ENCODE results near the gene GTF2E1. TPM values are rescaled to one million over a fixed set of nuclear protein-coding genes. Genes with fewer than 3 reads are reported as not detected.

GTF2E1 gene
- total RNA-seq, 1 donor from 2014 or later: 78.2 TPM

DNA sequence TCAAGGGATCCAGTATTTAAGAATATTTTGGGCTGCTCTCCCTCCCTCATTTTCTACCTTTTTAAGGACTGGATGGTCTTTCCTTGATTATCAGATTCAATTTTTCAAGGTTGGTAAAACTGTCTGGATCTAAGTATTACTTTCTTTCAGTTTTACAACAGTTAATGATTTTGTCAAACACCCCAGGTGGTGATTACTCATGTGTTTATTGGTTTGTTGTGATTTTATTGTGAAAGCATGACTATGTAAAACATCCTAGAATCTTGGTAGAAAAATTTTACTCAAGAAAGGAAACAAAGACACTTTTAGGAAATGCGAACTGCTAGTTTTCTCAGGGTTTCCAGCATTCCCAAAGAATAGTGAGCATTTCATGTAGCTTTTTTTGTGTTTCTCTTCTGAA, 7.3 kb downstream of the GTF2E1 start:
- Histone ChIP-seq H3K4me3 (no peak overlapping the region), H3K9me3 (ENCODE audit: low read depth) (no peaks in the 10 kb centered on the region), H3K4me2 (no peak overlapping the region), H2AFZ (replicated peaks) (no peak overlapping the region), H3K4me1 (no peaks in the 10 kb centered on the region), H3K9ac (no peak overlapping the region), H3K27me3 (no peaks in the 10 kb centered on the region), H4K20me1 (ENCODE audit: low read depth) (peaks cover 12% of the 10 kb centered on the region), H3F3A (ENCODE audit: low read depth) (no peaks in the 10 kb centered on the region), H3K36me3 (no peaks in the 10 kb centered on the region), H3K27ac (no peak overlapping the region), H3K79me2 (ENCODE audit: low read depth) (peaks cover 88% of the 10 kb centered on the region)
- peaks cover 19% of the 10 kb centered on the region for H3K36me3 Mint-ChIP-seq
- H3K9me3 Mint-ChIP-seq: no peaks in the 10 kb centered on the region
- DNase-seq (ENCODE audit: low spot score): no peak
- TF ChIP-seq EZH2 (IDR thresholded peaks at IDR 0.05): no peak
- no peak for TF ChIP-seq EZH2phosphoT487 (IDR thresholded peaks at IDR 0.05)
- TF ChIP-seq, protein P1, sequence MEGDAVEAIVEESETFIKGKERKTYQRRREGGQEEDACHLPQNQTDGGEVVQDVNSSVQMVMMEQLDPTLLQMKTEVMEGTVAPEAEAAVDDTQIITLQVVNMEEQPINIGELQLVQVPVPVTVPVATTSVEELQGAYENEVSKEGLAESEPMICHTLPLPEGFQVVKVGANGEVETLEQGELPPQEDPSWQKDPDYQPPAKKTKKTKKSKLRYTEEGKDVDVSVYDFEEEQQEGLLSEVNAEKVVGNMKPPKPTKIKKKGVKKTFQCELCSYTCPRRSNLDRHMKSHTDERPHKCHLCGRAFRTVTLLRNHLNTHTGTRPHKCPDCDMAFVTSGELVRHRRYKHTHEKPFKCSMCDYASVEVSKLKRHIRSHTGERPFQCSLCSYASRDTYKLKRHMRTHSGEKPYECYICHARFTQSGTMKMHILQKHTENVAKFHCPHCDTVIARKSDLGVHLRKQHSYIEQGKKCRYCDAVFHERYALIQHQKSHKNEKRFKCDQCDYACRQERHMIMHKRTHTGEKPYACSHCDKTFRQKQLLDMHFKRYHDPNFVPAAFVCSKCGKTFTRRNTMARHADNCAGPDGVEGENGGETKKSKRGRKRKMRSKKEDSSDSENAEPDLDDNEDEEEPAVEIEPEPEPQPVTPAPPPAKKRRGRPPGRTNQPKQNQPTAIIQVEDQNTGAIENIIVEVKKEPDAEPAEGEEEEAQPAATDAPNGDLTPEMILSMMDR (IDR thresholded peaks at IDR 0.05): no peak
- H3K27me3 Mint-ChIP-seq (ENCODE audit: insufficient read depth, low read depth): no peaks in the 10 kb centered on the region
- H3K27ac Mint-ChIP-seq: no peak overlapping the region
- no peak overlapping the region for H3K4me3 Mint-ChIP-seq
- no peaks in the 10 kb centered on the region for H3K4me1 Mint-ChIP-seq

DNA sequence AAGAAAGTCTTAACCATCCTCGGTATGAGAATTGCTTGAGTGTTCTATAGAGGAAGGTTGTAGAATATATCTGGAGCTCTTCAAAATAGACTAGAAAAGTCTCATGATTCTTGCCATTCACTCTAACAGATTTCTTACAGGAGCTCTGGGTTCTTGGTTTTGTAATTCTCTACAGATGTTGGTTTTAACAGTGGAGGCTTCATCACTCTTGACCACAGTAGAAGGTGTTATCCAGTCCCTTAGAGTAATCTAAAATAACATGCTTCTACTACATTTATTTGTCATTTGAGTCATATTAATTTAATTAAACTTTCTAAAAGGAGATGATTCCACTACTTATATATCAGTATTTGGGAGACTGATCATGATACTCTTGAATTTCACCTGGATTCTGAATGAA, 9.7 kb downstream of the GTF2E1 start:
- Histone ChIP-seq H3K4me1 (no peaks in the 10 kb centered on the region), H3F3A (ENCODE audit: low read depth) (no peaks in the 10 kb centered on the region), H3K79me2 (ENCODE audit: low read depth) (peaks cover 87% of the 10 kb centered on the region), H3K4me2 (no peak overlapping the region), H3K9ac (no peak overlapping the region), H3K27ac (no peak overlapping the region), H2AFZ (replicated peaks) (no peak overlapping the region), H3K4me3 (no peak overlapping the region), H3K36me3 (no peaks in the 10 kb centered on the region), H4K20me1 (ENCODE audit: low read depth) (peaks cover 12% of the 10 kb centered on the region), H3K9me3 (ENCODE audit: low read depth) (no peaks in the 10 kb centered on the region), H3K27me3 (no peaks in the 10 kb centered on the region)
- H3K27me3 Mint-ChIP-seq (ENCODE audit: insufficient read depth, low read depth): no peaks in the 10 kb centered on the region
- DNase-seq (ENCODE audit: low spot score): no peak
- peaks cover 29% of the 10 kb centered on the region for H3K36me3 Mint-ChIP-seq
- no peak overlapping the region for H3K27ac Mint-ChIP-seq
- TF ChIP-seq EZH2phosphoT487 (IDR thresholded peaks at IDR 0.05) (no peak), EZH2 (IDR thresholded peaks at IDR 0.05) (no peak)
- TF ChIP-seq, protein P1 (IDR thresholded peaks at IDR 0.05): no peak
- H3K4me3 Mint-ChIP-seq: no peak overlapping the region
- H3K9me3 Mint-ChIP-seq: no peaks in the 10 kb centered on the region
- H3K4me1 Mint-ChIP-seq: no peaks in the 10 kb centered on the region

DNA sequence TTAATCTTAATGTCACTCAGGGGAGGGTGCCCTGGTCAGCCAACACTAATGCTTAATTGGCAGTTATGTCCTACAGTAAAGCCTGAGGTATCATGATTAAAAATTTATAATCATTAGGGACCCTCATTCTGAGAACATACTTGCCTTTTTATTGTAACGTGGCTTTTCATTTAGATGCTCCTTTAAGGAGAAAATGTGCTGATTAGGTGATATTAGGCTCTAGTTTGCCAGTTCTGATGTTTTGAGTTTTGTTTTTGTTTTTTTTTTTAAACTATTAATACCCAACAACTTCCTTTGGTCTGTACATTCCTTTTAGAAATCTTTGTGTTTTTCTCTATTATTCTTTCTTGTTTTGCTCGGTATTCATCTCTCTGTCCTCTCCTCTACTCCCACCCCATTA, 10.3 kb downstream of the GTF2E1 start:
- no peak overlapping the region for H2AFZ ChIP-seq (replicated peaks)
- Mint-ChIP-seq H3K36me3 (peaks cover 29% of the 10 kb centered on the region), H3K27me3 (ENCODE audit: insufficient read depth, low read depth) (no peaks in the 10 kb centered on the region), H3K4me1 (no peaks in the 10 kb centered on the region), H3K9me3 (no peaks in the 10 kb centered on the region), H3K4me3 (no peak overlapping the region), H3K27ac (no peak overlapping the region)
- H3K27me3 ChIP-seq: no peaks in the 10 kb centered on the region
- H3K4me1 ChIP-seq: no peaks in the 10 kb centered on the region
- peaks cover 86% of the 10 kb centered on the region for H3K79me2 ChIP-seq (ENCODE audit: low read depth)
- no peak for DNase-seq (ENCODE audit: low spot score)
- no peak overlapping the region for H3K27ac ChIP-seq
- no peak overlapping the region for H3K9ac ChIP-seq
- TF ChIP-seq, protein P1 (IDR thresholded peaks at IDR 0.05): no peak
- no peak for TF ChIP-seq EZH2 (IDR thresholded peaks at IDR 0.05)
- no peak for TF ChIP-seq EZH2phosphoT487 (IDR thresholded peaks at IDR 0.05)
- no peaks in the 10 kb centered on the region for H3K9me3 ChIP-seq (ENCODE audit: low read depth)
- H4K20me1 ChIP-seq (ENCODE audit: low read depth): peaks cover 12% of the 10 kb centered on the region
- no peak overlapping the region for H3K4me3 ChIP-seq
- no peak overlapping the region for H3K4me2 ChIP-seq
- H3F3A ChIP-seq (ENCODE audit: low read depth): no peaks in the 10 kb centered on the region
- H3K36me3 ChIP-seq: no peaks in the 10 kb centered on the region
